Subcutaneous adipose tissue (tissue), 4 donors: ENCODE results near the gene RNF144B. TPM values are rescaled to one million over a fixed set of nuclear protein-coding genes. Genes with fewer than 3 reads are reported as not detected.

ENCODE experiments used
- total RNA-seq, 4 donors: library from RNA; depleted of rRNA; stranded (reverse); fragments of >200 nt; gene quantifications; one replicate each; pipeline ENCODE4 v1.1.0, GENCODE V29; 2016
- TF ChIP-seq, protein P1 (sequence below): fragments of 450-650 bp; IDR thresholded peaks from one replicate; pipeline ENCODE4 v1.5.1; 2016; ENCODE audit warnings: low read depth, mild to moderate bottlenecking, control low read depth, antibody characterized with exemption, moderate library complexity

RNF144B gene
- total RNA-seq, 4 donors from 2014 or later: 20.2 to 31.4 (median 23.8) TPM

DNA sequence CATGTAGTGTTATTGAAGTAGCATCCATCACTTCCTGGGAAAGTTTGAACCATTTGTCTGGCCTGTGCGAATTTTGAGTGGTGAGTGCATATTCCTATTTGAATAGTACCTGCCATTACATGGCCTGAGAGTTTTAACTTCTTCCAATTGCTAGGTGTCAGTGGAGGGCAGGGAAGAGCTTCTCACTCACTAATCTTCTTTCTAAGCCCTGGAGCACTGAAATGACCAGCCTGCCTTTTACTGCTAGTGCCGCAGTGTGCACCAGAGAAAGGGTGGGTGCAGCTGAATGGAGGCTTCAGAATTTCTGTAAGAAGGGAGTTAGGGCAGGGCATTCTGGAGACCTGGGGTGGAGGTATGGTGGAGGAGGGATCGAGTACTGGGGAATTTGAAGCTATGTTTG, 45.5 kb downstream of the RNF144B start:
- TF ChIP-seq, protein P1, sequence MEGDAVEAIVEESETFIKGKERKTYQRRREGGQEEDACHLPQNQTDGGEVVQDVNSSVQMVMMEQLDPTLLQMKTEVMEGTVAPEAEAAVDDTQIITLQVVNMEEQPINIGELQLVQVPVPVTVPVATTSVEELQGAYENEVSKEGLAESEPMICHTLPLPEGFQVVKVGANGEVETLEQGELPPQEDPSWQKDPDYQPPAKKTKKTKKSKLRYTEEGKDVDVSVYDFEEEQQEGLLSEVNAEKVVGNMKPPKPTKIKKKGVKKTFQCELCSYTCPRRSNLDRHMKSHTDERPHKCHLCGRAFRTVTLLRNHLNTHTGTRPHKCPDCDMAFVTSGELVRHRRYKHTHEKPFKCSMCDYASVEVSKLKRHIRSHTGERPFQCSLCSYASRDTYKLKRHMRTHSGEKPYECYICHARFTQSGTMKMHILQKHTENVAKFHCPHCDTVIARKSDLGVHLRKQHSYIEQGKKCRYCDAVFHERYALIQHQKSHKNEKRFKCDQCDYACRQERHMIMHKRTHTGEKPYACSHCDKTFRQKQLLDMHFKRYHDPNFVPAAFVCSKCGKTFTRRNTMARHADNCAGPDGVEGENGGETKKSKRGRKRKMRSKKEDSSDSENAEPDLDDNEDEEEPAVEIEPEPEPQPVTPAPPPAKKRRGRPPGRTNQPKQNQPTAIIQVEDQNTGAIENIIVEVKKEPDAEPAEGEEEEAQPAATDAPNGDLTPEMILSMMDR: no peak

DNA sequence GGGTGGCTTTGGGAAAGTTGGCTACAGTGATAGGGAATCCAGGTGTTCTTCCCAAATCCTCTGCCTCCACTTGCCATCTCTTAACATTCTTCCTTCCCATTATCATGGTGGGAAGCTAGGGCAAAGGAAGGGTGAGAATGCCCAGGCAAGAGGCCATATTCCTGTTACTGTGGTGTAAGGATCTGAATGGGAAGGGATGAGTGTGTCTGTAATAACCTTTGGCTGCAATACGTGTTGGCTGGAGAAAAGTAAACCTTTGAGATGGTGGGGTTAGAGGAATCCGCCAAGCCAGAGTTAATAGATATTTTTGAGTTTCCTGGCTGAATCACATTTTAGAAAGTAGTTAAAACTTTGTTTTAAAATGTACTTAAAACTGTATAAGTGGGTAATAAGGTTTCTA, 45.9 kb downstream of the RNF144B start:
- TF ChIP-seq, protein P1: no peak

DNA sequence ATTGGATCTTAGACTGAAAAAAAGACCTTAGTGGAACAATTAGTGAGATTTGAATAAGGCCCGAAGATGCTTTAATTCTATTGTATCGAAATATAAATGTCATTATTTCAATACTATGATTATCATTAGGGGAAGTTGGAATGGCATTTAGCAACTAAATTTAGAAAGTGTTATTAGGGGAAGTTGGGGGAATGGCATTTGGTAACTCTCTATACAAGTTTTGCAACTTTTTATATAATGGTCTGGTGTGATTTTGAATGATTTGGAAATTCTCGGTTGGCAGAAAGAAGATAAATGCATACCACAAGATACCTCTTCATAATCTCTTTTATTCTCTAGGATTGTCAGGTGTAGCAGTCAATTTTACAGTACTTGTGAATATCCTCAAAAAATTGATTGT, 49.2 kb downstream of the RNF144B start:
- TF ChIP-seq, protein P1: no peak

DNA sequence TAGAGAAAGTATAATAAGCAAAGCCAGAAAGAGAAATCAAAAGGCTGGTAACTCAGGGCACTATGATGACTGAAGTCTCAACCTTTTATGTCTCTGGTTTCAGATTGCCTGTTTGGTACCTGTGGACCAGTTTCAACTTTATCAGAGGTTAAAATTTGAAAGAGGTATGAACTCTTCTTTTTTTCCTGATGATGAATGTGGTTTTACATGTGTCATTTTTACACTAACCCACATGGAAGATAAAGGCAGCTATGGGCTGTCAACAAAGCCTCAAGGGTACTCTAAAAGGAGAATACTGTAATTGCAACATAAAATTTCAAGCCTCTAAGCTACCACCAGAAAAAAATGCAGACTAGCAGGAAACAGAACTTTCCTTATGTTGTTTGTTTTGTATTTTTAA, 52.4 kb downstream of the RNF144B start:
- TF ChIP-seq, protein P1: no peak

DNA sequence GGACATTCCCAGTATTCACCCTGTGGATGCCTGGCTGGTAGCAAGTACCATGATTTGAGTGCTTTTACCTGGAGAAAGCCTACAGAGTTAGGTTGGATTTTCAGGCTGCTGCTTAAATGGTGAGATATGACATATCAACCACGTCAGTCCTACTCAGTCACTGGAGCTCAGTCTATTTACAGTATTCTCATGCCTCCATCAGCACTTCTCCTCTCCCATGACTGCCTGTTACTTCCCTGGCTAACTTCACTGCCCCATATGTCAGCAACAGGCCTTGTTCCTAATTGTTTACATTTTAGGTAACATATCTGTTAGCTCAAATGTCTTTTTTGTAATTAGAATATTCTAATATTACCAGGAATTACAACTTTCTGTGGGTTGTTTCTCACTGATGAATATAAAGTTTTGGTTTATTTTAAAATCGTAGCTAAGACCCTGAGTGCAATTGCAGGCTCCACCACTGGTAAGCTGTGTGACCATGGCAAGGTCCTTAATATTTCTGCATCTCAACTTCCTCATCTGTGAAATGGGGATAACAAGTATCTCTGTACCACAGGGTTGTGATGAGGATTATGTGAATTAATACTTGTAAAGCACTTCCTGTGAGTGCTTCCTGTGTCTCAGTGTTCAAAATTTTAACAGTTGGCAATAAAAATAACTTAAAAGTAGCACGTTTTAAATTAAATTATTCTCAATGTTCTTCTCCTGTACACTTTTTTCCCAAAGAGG, 54.3 kb downstream of the RNF144B start:
- TF ChIP-seq, protein P1: no peak

DNA sequence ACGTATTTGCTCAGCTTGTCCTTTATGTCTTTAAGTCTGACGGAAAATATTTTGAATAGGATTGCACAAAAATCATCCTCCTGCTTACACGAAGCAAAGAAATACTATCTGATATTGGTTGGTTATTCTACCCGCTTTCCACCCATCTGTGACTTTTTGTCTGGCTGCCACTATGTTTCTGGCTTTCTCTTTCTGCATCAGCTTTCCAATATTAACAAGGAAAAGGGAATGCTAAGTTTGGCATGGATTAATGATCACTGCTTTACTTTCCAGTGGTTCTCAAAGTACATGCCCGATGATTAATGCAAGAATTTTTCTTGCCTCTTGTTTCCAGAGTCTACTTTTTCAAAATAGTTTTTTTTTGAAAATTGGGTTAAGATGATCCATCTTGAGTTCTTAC, 57.0 kb downstream of the RNF144B start:
- TF ChIP-seq, protein P1: no peak

DNA sequence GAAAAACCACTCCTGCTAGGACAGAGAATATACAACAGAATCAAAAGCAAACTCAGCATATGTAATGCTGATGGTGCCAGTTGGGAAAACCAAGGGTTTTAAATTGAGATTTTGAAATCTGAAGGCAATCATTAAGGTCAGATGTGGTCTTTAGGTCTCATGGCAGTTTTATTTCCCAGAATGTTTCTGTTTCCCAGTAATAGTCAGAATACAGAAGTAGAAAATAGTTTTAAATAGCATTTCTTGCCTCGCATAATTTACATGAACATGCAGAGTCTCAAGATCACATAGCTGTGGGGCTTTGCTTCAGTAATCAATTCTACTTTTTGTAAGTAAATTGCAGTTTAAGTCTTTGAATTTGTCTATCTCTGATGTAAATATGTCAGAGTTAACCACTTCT, 58.1 kb downstream of the RNF144B start:
- TF ChIP-seq, protein P1: no peak
